ENCODE measurements around the gene TRIM38.
A peak's percentile ranks its signal among the peaks of the same experiment; 100 is the strongest.

Gene TRIM38

GRCh38 chr6:26024651-26025046, 62.0 kb downstream of the TRIM38 start:
- H3K27me3 Mint-ChIP-seq: no peaks in the 10 kb centered on the region
- no peaks in the 10 kb centered on the region for H3K9me3 Mint-ChIP-seq
- no peak for ATAC-seq (replicated peaks)
- peaks cover 47% of the 10 kb centered on the region for H3K36me3 Mint-ChIP-seq (ENCODE audit: insufficient read depth)
- peak overlapping the region; percentile 24 to 67 for H3K27ac Mint-ChIP-seq
- peaks cover 28 to 34% of the 10 kb centered on the region in 2 donors for H3K4me1 Mint-ChIP-seq (ENCODE audit: low read depth in 2 of 2)
- no peak overlapping the region for H3K4me3 Mint-ChIP-seq
- DNase-seq: no peak

- Mint-ChIP-seq H3K36me3 (ENCODE audit: insufficient read depth) (peaks cover 41% of the 10 kb centered on the region), H3K27ac (peak overlapping the region; percentile 96 to 99), H3K27me3 (no peaks in the 10 kb centered on the region), H3K9me3 (no peaks in the 10 kb centered on the region), H3K4me3 (peak overlapping the region; percentile 79 to 93), H3K4me1 (ENCODE audit: low read depth in 2 of 2) (peaks cover 26 to 31% of the 10 kb centered on the region in 2 donors)
- no peak for ATAC-seq (replicated peaks)
- DNase-seq: no peak
Observed at GRCh38 chr6:26025047-26025893, 62.7 kb downstream of the TRIM38 start.

GRCh38 chr6:26025894-26026832, 63.6 kb downstream of the TRIM38 start:
- H3K27ac Mint-ChIP-seq: peak overlapping the region; percentile 96 to 99
- peak; percentile 38 for ATAC-seq (replicated peaks)
- H3K4me3 Mint-ChIP-seq: peak overlapping the region; percentile 79 to 93
- H3K4me1 Mint-ChIP-seq (ENCODE audit: low read depth in 2 of 2): peaks cover 27 to 28% of the 10 kb centered on the region in 2 donors
- H3K27me3 Mint-ChIP-seq: no peaks in the 10 kb centered on the region
- peaks cover 32% of the 10 kb centered on the region for H3K36me3 Mint-ChIP-seq (ENCODE audit: insufficient read depth)
- H3K9me3 Mint-ChIP-seq: no peaks in the 10 kb centered on the region
- DNase-seq: peak; percentile 86 to 91 (median 90)

DNA sequence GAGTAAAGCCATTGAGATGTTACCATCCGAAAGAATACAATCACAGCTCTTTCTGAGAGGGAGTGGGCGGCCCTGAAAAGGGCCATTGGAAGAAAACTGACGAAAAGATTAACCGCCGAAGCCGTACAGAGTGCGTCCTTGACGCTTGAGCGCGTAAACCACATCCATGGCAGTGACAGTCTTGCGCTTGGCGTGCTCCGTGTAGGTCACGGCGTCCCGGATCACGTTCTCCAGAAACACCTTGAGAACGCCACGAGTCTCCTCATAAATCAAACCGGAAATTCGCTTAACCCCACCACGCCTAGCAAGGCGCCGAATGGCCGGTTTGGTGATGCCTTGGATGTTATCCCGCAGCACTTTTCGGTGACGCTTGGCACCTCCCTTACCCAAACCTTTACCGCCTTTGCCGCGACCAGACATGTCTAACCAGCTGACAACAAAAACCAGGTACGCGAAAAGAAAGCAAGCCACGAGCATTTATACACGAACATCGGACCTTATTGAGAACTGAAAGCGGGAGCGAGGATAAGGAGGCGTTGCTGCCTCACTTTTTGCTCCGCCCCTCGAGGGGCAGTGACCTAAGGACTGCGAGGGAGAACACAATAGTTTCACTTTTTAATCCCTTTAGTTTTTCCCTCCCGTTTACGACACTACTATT, 64.4 kb downstream of the TRIM38 start:
- DNase-seq (peak; percentile 85 to 88 (median 85)), ATAC-seq (replicated peaks) (peak; percentile 75)
- H3K4me1 Mint-ChIP-seq (ENCODE audit: low read depth in 2 of 2): peaks cover 29 to 30% of the 10 kb centered on the region in 2 donors
- H3K27me3 Mint-ChIP-seq: no peaks in the 10 kb centered on the region
- peak overlapping the region; percentile 79 to 93 for H3K4me3 Mint-ChIP-seq
- no peaks in the 10 kb centered on the region for H3K9me3 Mint-ChIP-seq
- peaks cover 29% of the 10 kb centered on the region for H3K36me3 Mint-ChIP-seq (ENCODE audit: insufficient read depth)
- H3K27ac Mint-ChIP-seq: peak overlapping the region; percentile 96 to 99

DNA sequence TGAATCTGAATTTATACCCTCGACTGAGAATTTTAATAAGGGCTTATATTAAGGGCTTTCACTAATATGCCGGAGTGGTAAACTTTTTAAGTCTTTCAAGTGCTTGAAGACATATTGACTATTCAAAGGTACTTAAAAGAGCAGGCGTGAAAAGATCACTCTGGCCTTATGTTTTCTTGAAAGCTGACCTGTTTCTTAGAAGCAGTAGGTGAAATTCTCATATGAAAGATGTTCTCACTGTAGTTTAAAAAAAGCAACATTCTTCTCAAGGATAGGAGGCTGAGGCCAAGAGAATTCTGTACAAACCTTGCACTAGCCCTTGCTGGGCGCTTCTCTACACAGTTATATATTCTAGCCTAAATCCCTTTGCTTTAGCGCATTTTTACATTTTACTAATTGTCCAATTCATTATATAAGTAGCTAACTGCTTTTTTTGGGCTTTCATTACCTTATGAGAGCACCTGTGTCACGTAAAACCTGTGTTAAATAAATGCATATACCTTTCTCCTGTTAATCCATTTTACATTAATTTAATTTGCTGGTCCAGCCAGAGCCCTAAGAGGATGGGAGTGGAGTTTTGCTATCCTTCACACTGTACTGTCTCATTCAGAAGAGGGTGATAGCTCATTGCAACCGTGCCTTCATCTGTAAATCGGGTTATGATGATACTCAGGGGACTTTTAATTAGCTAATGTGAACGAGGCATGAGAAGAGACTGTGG, 65.0 kb downstream of the TRIM38 start:
- Mint-ChIP-seq H3K9me3 (no peaks in the 10 kb centered on the region), H3K4me3 (peak overlapping the region; percentile 79 to 93), H3K36me3 (ENCODE audit: insufficient read depth) (peaks cover 31% of the 10 kb centered on the region), H3K27me3 (no peaks in the 10 kb centered on the region), H3K27ac (peak overlapping the region; percentile 96 to 99), H3K4me1 (ENCODE audit: low read depth in 2 of 2) (peaks cover 29 to 31% of the 10 kb centered on the region in 2 donors)
- ATAC-seq (replicated peaks): no peak
- DNase-seq: no peak

- Mint-ChIP-seq H3K4me1 (ENCODE audit: low read depth in 2 of 2) (peaks cover 35 to 36% of the 10 kb centered on the region in 2 donors), H3K4me3 (peak overlapping the region in 1 of 2 donors; percentile 79), H3K36me3 (ENCODE audit: insufficient read depth) (peaks cover 38% of the 10 kb centered on the region), H3K27me3 (no peaks in the 10 kb centered on the region), H3K27ac (peak overlapping the region; percentile 96 to 99), H3K9me3 (no peaks in the 10 kb centered on the region)
- DNase-seq: no peak
- no peak for ATAC-seq (replicated peaks)
Observed at GRCh38 chr6:26028212-26028745, 65.7 kb downstream of the TRIM38 start.

DNA sequence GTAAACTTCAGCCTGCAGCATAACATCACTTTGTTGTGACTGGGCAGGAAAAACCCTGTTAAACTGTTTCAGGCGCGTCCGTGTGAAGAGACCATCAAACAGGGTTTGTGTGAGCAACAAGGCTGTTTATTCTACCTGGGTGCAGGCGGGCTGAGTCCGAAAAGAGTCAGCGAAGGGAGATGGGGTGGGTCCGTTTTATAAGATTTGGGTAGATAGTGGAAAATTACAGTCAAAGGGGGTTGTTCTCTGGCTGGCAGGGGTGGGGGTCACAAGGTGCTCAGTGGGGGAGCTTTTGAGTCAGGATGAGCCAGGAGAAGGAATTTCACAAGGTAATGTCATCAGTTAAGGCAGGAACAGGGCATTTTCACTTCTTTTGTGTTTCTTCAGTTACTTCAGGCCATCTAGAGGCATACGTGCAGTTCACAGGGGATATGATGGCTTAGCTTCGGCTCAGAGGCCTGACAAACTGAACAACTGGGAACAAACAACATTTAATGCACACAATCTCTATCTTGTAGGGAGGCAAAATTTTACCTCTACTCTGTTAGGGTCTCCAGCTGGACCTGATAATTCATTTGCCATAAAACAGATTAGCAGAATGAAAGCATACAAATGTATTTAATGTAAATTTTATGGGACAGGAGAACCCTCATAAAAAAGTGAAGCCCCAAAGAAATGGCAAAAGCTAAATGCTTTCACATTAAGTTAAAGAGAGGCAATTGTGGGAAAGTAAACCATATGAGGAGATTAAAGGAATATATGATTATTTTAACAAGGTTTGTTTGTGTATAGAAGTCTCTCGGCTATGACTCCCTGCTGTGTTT, 66.4 kb downstream of the TRIM38 start:
- no peak for ATAC-seq (replicated peaks)
- H3K36me3 Mint-ChIP-seq (ENCODE audit: insufficient read depth): peaks cover 44% of the 10 kb centered on the region
- peaks cover 41 to 42% of the 10 kb centered on the region in 2 donors for H3K4me1 Mint-ChIP-seq (ENCODE audit: low read depth in 2 of 2)

DNA sequence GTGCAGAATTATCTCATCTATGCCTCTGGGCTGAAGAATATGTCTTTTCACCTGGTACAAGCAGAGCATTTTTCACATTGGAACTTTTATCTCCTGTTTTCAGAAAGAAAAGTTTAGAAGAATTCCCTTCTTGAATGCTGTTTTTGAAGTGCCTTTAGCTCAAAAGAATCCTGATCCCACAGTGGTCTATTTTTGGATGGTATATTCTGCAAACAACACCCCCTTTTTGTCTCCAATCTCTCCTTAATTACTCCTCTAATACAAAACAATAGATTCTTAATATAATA, 66.9 kb downstream of the TRIM38 start:
- DNase-seq (no peak), ATAC-seq (replicated peaks) (no peak)
- peaks cover 44 to 48% of the 10 kb centered on the region in 2 donors for H3K4me1 Mint-ChIP-seq (ENCODE audit: low read depth in 2 of 2)
- no peaks in the 10 kb centered on the region for H3K9me3 Mint-ChIP-seq
- H3K36me3 Mint-ChIP-seq (ENCODE audit: insufficient read depth): peaks cover 48% of the 10 kb centered on the region
- H3K27me3 Mint-ChIP-seq: no peaks in the 10 kb centered on the region
- H3K27ac Mint-ChIP-seq: no peak overlapping the region
- no peak overlapping the region for H3K4me3 Mint-ChIP-seq

More for the DNA sequence above, 66.4 kb downstream of the TRIM38 start:
- DNase-seq: no peak
- Mint-ChIP-seq H3K9me3 (no peaks in the 10 kb centered on the region), H3K4me3 (no peak overlapping the region), H3K27ac (no peak overlapping the region), H3K27me3 (no peaks in the 10 kb centered on the region)

GRCh38 chr6:26029857-26030653, 67.5 kb downstream of the TRIM38 start:
- no peak for ATAC-seq (replicated peaks)
- no peaks in the 10 kb centered on the region for H3K27me3 Mint-ChIP-seq
- H3K4me3 Mint-ChIP-seq: no peak overlapping the region
- no peak for DNase-seq
- no peak overlapping the region for H3K27ac Mint-ChIP-seq
- peaks cover 48% of the 10 kb centered on the region for H3K36me3 Mint-ChIP-seq (ENCODE audit: insufficient read depth)
- peaks cover 44 to 53% of the 10 kb centered on the region in 2 donors for H3K4me1 Mint-ChIP-seq (ENCODE audit: low read depth in 2 of 2)
- no peaks in the 10 kb centered on the region for H3K9me3 Mint-ChIP-seq

GRCh38 chr6:26030716-26031115, 68.1 kb downstream of the TRIM38 start:
- DNase-seq: no peak
- H3K4me3 Mint-ChIP-seq: no peak overlapping the region
- H3K36me3 Mint-ChIP-seq (ENCODE audit: insufficient read depth): peaks cover 47% of the 10 kb centered on the region
- ATAC-seq (replicated peaks): no peak
- H3K4me1 Mint-ChIP-seq (ENCODE audit: low read depth in 2 of 2): peaks cover 42 to 53% of the 10 kb centered on the region in 2 donors
- H3K9me3 Mint-ChIP-seq: no peaks in the 10 kb centered on the region
- no peaks in the 10 kb centered on the region for H3K27me3 Mint-ChIP-seq
- no peak overlapping the region for H3K27ac Mint-ChIP-seq

DNA sequence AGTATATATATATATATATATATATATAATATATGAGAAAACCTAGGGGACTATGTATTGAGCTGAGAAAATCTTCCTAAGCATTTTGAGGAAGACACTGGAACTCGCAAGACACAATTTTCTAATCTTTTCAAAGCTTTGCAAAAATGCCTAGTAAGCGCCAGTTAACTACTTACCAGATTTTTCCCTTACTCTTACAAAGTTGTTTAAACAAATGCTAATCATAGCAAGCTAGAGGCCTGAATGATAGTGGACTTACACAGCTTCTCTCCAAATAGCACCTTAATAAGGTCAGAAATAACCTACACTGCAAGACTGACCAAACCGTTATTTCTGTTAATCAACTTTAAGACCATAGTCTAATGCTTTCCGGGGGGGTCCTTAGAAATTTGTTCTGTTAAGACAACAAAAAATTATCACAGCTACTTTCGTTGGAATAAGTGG, 68.6 kb downstream of the TRIM38 start:
- H3K4me1 Mint-ChIP-seq (ENCODE audit: low read depth in 2 of 2): peaks cover 38 to 49% of the 10 kb centered on the region in 2 donors

More for the DNA sequence above, 68.6 kb downstream of the TRIM38 start:
- Mint-ChIP-seq H3K27ac (peak overlapping the region; percentile 93 to 95), H3K9me3 (no peaks in the 10 kb centered on the region), H3K4me3 (peak overlapping the region; percentile 87 to 93), H3K27me3 (no peaks in the 10 kb centered on the region), H3K36me3 (ENCODE audit: insufficient read depth) (peaks cover 42% of the 10 kb centered on the region)
- DNase-seq (no peak), ATAC-seq (replicated peaks) (no peak)
